ENCODE results near the gene B3GALT4.

The B3GALT4 gene

DNA sequence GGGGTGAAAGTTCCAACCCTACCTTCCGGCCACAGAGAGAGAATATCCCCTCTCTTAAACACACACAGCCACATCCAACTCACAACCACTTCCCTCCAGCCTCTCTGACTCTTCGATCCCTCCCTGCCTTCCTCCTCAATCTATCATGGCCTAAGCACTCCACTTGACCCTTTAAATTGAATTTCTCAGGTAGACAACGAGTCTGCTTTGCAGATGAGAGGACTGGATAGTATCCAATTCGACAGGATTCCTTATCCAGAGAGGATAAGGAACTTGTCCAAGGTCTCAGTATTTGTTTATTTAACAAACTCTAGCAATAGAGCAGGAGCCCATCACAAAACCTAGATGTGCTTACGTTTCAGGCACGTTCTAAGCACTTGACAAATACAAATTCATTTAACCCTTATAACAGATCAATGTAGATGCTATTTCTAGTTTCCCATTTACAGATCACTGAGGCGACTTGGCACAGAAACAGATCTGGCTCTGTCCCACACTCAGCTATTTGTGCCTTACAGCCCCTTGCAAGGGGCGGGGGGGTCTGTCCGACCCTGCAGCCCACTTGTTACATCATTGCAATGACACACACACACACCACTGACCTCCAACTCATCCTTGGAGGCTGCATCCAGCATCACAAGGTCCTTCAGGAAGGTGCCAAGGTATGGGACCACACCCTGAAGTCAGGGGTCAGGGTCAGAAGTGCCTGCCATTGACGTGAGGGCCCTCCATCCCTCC, 17.3 kb downstream of the B3GALT4 start:
- H3K4me1 ChIP-seq (ENCODE audit: control insufficient read depth, insufficient read depth, low read length) = peaks cover 3% of the 10 kb centered on the region
- no peaks in the 10 kb centered on the region for H3K27me3 ChIP-seq (ENCODE audit: control insufficient read depth, insufficient read depth, low read length)
- no peak for DNase-seq (ENCODE audit: low read depth, low spot score)
- WGBS (ENCODE audit: insufficient coverage, insufficient read length) = no CpG with 5 or more reads among the region's 10 CpGs
- no peak overlapping the region for H3K27ac ChIP-seq (ENCODE audit: low read length)
- H3K9me3 ChIP-seq (ENCODE audit: control insufficient read depth, insufficient read depth, low read length) = no peaks in the 10 kb centered on the region; the same call in 1 of the 2 replicates
- H3K4me3 ChIP-seq (ENCODE audit: low read length) = no peak overlapping the region
- peaks cover 18% of the 10 kb centered on the region for H3K36me3 ChIP-seq (ENCODE audit: control insufficient read depth, insufficient read depth, low read length)

GRCh38 chr6:33295621-33296369, 18.9 kb downstream of the B3GALT4 start:
- WGBS (ENCODE audit: insufficient coverage, insufficient read length) = no CpG with 5 or more reads among the region's 15 CpGs
- DNase-seq (ENCODE audit: low read depth, low spot score) = no peak
- no peak overlapping the region for H3K27ac ChIP-seq (ENCODE audit: low read length)
- H3K36me3 ChIP-seq (ENCODE audit: control insufficient read depth, insufficient read depth, low read length) = peaks cover 18% of the 10 kb centered on the region
- peaks cover 3% of the 10 kb centered on the region; the same call in 1 of the 2 replicates for H3K4me1 ChIP-seq (ENCODE audit: control insufficient read depth, insufficient read depth, low read length)
- H3K4me3 ChIP-seq (ENCODE audit: low read length) = no peak overlapping the region
- H3K9me3 ChIP-seq (ENCODE audit: control insufficient read depth, insufficient read depth, low read length) = no peaks in the 10 kb centered on the region
- no peaks in the 10 kb centered on the region for H3K27me3 ChIP-seq (ENCODE audit: control insufficient read depth, insufficient read depth, low read length)

GRCh38 chr6:33296797-33297405, 20.0 kb downstream of the B3GALT4 start:
- Histone ChIP-seq H3K27ac (ENCODE audit: low read length) (no peak overlapping the region), H3K27me3 (ENCODE audit: control insufficient read depth, insufficient read depth, low read length) (no peaks in the 10 kb centered on the region), H3K36me3 (ENCODE audit: control insufficient read depth, insufficient read depth, low read length) (peaks cover 13% of the 10 kb centered on the region), H3K4me1 (ENCODE audit: control insufficient read depth, insufficient read depth, low read length) (peaks cover 3% of the 10 kb centered on the region; the same call in 1 of the 2 replicates), H3K9me3 (ENCODE audit: control insufficient read depth, insufficient read depth, low read length) (no peaks in the 10 kb centered on the region), H3K4me3 (ENCODE audit: low read length) (peak overlapping the region; percentile 33; the same call in 1 of the 2 replicates)
- WGBS (ENCODE audit: insufficient coverage, insufficient read length) = no CpG with 5 or more reads among the region's 12 CpGs
- no peak for DNase-seq (ENCODE audit: low read depth, low spot score)

- WGBS (ENCODE audit: insufficient coverage, insufficient read length) = no CpG with 5 or more reads among the region's 16 CpGs
- Histone ChIP-seq H3K4me3 (ENCODE audit: low read length) (peak overlapping the region; percentile 33; the same call in 1 of the 2 replicates), H3K9me3 (ENCODE audit: control insufficient read depth, insufficient read depth, low read length) (no peaks in the 10 kb centered on the region), H3K36me3 (ENCODE audit: control insufficient read depth, insufficient read depth, low read length) (peaks cover 7% of the 10 kb centered on the region), H3K27me3 (ENCODE audit: control insufficient read depth, insufficient read depth, low read length) (no peaks in the 10 kb centered on the region), H3K27ac (ENCODE audit: low read length) (no peak overlapping the region), H3K4me1 (ENCODE audit: control insufficient read depth, insufficient read depth, low read length) (peaks cover 3% of the 10 kb centered on the region; the same call in 1 of the 2 replicates)
- no peak for DNase-seq (ENCODE audit: low read depth, low spot score)
Observed at GRCh38 chr6:33297406-33297955, 20.6 kb downstream of the B3GALT4 start.

- peak overlapping the region; percentile 85; the same call in 1 of the 2 replicates for H3K4me3 ChIP-seq (ENCODE audit: low read length)
- peaks cover 3% of the 10 kb centered on the region; the same call in 1 of the 2 replicates for H3K4me1 ChIP-seq (ENCODE audit: control insufficient read depth, insufficient read depth, low read length)
- no CpG with 5 or more reads among the region's 42 CpGs for WGBS (ENCODE audit: insufficient coverage, insufficient read length)
- DNase-seq (ENCODE audit: low read depth, low spot score) = no peak
- H3K27me3 ChIP-seq (ENCODE audit: control insufficient read depth, insufficient read depth, low read length) = no peaks in the 10 kb centered on the region
- H3K27ac ChIP-seq (ENCODE audit: low read length) = no peak overlapping the region
- H3K9me3 ChIP-seq (ENCODE audit: control insufficient read depth, insufficient read depth, low read length) = no peaks in the 10 kb centered on the region
- H3K36me3 ChIP-seq (ENCODE audit: control insufficient read depth, insufficient read depth, low read length) = peaks cover 6% of the 10 kb centered on the region
Observed at GRCh38 chr6:33297956-33298772, 21.2 kb downstream of the B3GALT4 start.

DNA sequence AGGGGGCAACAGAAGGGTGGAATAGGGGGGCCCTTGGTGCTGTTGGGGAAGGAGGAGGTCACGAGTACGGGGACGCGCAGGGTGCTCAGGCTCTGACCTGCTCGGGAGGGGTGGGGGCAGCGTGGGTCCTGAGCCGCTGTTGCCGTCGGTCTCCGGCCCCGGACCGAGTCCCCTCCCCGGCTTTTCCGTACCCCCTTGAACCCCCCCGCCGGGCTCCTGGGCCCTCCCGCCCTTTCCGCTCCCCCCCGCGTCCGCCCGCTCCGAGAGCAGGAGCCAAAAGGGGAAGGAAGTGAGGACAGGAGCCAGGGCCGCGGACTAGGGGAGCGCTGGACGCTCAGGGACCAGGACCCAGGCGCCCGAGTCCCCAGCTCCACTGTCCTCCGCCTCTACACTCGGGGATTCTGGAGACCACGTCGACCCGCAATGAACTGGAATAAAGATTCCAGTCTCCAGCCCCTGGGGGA, 21.9 kb downstream of the B3GALT4 start, which contains the start of gene RGL2:
TSS of gene RGL2 (minus strand) at position 170 of the 464 bp plus-strand sequence. CDS start 332 bp downstream, outside the sequence.
- Histone ChIP-seq H3K27ac (ENCODE audit: low read length) (no peak within 1 kb of the TSS), H3K36me3 (ENCODE audit: control insufficient read depth, insufficient read depth, low read length) (peaks cover 4% of the 10 kb centered on the region), H3K4me3 (ENCODE audit: low read length) (peak within 1 kb of the TSS; percentile 85), H3K9me3 (ENCODE audit: control insufficient read depth, insufficient read depth, low read length) (no peaks in the 10 kb centered on the region), H3K27me3 (ENCODE audit: control insufficient read depth, insufficient read depth, low read length) (no peaks in the 10 kb centered on the region), H3K4me1 (ENCODE audit: control insufficient read depth, insufficient read depth, low read length) (peaks cover 3% of the 10 kb centered on the region; the same call in 1 of the 2 replicates)
- WGBS (ENCODE audit: insufficient coverage, insufficient read length) = no CpG with 5 or more reads among the region's 34 CpGs
- DNase-seq (ENCODE audit: low read depth, low spot score) = no peak

- no peak overlapping the region for H3K27ac ChIP-seq (ENCODE audit: low read length)
- WGBS (ENCODE audit: insufficient coverage, insufficient read length) = no CpG with 5 or more reads among the region's 54 CpGs
- H3K36me3 ChIP-seq (ENCODE audit: control insufficient read depth, insufficient read depth, low read length) = peaks cover 4% of the 10 kb centered on the region
- no peaks in the 10 kb centered on the region for H3K9me3 ChIP-seq (ENCODE audit: control insufficient read depth, insufficient read depth, low read length)
- peaks cover 3% of the 10 kb centered on the region; the same call in 1 of the 2 replicates for H3K4me1 ChIP-seq (ENCODE audit: control insufficient read depth, insufficient read depth, low read length)
- no peaks in the 10 kb centered on the region for H3K27me3 ChIP-seq (ENCODE audit: control insufficient read depth, insufficient read depth, low read length)
- peak overlapping the region; percentile 85 for H3K4me3 ChIP-seq (ENCODE audit: low read length)
- DNase-seq (ENCODE audit: low read depth, low spot score) = no peak
Observed at GRCh38 chr6:33299237-33299944, 22.5 kb downstream of the B3GALT4 start.

DNA sequence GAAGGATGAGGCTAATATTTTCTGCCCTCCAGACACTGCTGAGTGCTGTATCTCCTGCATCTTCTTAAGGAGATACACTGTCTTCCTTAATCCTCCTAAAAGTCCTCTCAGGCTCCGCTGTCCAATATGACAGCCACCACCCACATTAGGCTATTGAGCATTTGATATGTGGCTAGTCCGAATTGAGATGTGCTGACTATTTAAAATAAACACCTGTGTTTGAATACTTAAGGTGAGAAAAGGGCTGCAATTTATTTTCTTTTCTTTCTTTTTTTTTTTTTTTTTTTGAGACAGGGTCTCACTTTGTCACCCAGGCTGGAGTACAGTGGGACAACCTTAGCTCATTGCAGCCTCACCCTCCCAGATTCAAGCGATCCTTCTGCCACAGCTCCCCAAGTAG, 25.0 kb downstream of the B3GALT4 start:
- no CpG with 5 or more reads among the region's 3 CpGs for WGBS (ENCODE audit: insufficient coverage, insufficient read length)
- H3K4me3 ChIP-seq (ENCODE audit: low read length) = no peak overlapping the region
- H3K9me3 ChIP-seq (ENCODE audit: control insufficient read depth, insufficient read depth, low read length) = no peaks in the 10 kb centered on the region
- H3K36me3 ChIP-seq (ENCODE audit: control insufficient read depth, insufficient read depth, low read length) = no peaks in the 10 kb centered on the region
- DNase-seq (ENCODE audit: low read depth, low spot score) = no peak
- H3K27me3 ChIP-seq (ENCODE audit: control insufficient read depth, insufficient read depth, low read length) = no peaks in the 10 kb centered on the region
- no peak overlapping the region for H3K27ac ChIP-seq (ENCODE audit: low read length)
- peaks cover 2% of the 10 kb centered on the region; the same call in 1 of the 2 replicates for H3K4me1 ChIP-seq (ENCODE audit: control insufficient read depth, insufficient read depth, low read length)

GRCh38 chr6:33304216-33304615, 27.3 kb downstream of the B3GALT4 start:
- H3K4me3 ChIP-seq (ENCODE audit: low read length) = no peak overlapping the region
- H3K9me3 ChIP-seq (ENCODE audit: control insufficient read depth, insufficient read depth, low read length) = no peaks in the 10 kb centered on the region
- no peak overlapping the region for H3K27ac ChIP-seq (ENCODE audit: low read length)
- no peak for DNase-seq (ENCODE audit: low read depth, low spot score)
- no CpG with 5 or more reads among the region's 16 CpGs for WGBS (ENCODE audit: insufficient coverage, insufficient read length)
- H3K27me3 ChIP-seq (ENCODE audit: control insufficient read depth, insufficient read depth, low read length) = no peaks in the 10 kb centered on the region
- no peaks in the 10 kb centered on the region for H3K36me3 ChIP-seq (ENCODE audit: control insufficient read depth, insufficient read depth, low read length)
- no peaks in the 10 kb centered on the region for H3K4me1 ChIP-seq (ENCODE audit: control insufficient read depth, insufficient read depth, low read length)

Measured in iPS DF 6.9 (cell line).